Ishikawa (cell line): ENCODE results near the gene ZNF804B.

Source experiments
- CEBPB ChIP-seq: IDR thresholded peaks from 2 replicates; pipeline ENCODE4 v1.6.1; 2012
- FOXM1 ChIP-seq: IDR thresholded peaks from 2 replicates; pipeline ENCODE4 v1.6.1; 2012; ENCODE audit warnings: low read depth, borderline replicate concordance
- TAF1 ChIP-seq: IDR thresholded peaks from 2 replicates; pipeline ENCODE4 v1.6.1; 2012; ENCODE audit warnings: low read depth, mild to moderate bottlenecking
- TEAD4 ChIP-seq: IDR thresholded peaks from 2 replicates; pipeline ENCODE4 v1.6.1; 2012
- YY1 ChIP-seq: IDR thresholded peaks from 2 replicates; pipeline ENCODE4 v1.6.1; 2012; ENCODE audit warnings: low read depth

DNA sequence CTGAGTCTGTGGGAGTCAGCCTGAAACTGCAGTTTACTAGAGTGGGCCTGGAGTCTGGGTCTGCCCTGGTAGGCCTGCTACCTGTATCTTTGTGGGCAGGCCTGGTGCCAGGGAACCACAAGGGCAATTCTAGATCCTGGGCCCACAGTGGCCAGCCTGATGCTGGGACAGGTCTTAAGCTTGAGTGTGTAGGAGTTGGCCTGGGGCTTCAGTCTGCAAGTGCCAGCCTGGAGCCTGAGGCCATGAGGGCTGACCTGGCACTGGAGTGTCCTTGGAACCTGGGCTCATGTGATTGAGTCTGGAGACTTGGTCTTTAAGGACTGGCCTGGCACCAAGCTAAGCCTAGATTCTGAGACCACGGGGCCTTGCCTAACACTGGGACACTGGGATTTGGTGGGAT, 281.7 kb downstream of the ZNF804B start:
- TF ChIP-seq FOXM1 (no peak), YY1 (no peak), CEBPB (no peak), TEAD4 (no peak), TAF1 (no peak)
